A673 (cell line): Measurements from ENCODE around the gene TMEM88.

Experiments
- CTCF ChIP-seq: fragments of 300-800, 200-600 bp; sonication (generic); conservative IDR thresholded peaks from 2 replicates; pipeline ENCODE4 v1.5.1; 2017; ENCODE audit warnings: low read depth, mild to moderate bottlenecking, antibody characterized with exemption, low read length, moderate library complexity, mixed read lengths
- EZH2 ChIP-seq: fragments of 200-600 bp; sonication (generic); IDR thresholded peaks from 2 replicates; pipeline ENCODE4 v1.6.1; 2017; ENCODE audit warnings: borderline replicate concordance, low read depth, mild to moderate bottlenecking, mixed read lengths, antibody characterized with exemption, low read length; ENCODE audit not compliant: poor library complexity, severe bottlenecking

GRCh38 chr17:7859028-7859427 lies 4.2 kb downstream of the TMEM88 start:
- TF ChIP-seq CTCF: no peak
- TF ChIP-seq EZH2: no peak
